Keratinocyte (primary cell): ENCODE measurements around the gene MLX. TPM values are rescaled to one million over a fixed set of nuclear protein-coding genes. Genes with fewer than 3 reads are reported as not detected.

Experiments
- DNase-seq: peaks from one replicate; pipeline ENCODE4 v3.0.0-alpha.2; 2011; ENCODE audit warnings: low read depth, missing footprints, low spot score
- FAIRE-seq: peaks from 2 replicates; lab custom pipeline; 2011; peaks lifted over from hg19 to GRCh38; lab: Jason Lieb, UNC
- H2AFZ ChIP-seq: 2 replicates; pipeline ENCODE4 v1.6.0; 2012; ENCODE audit warnings: low read length, control low read depth, inconsistent platforms; ENCODE audit not compliant: control insufficient read depth
- H3K27ac ChIP-seq: 2 replicates; pipeline ENCODE4 v1.5.1; 2011; ENCODE audit warnings: low read length; ENCODE audit not compliant: control insufficient read depth, insufficient read depth
- H3K27me3 ChIP-seq: 3 replicates; pipeline ENCODE4 v1.6.0; 2011; ENCODE audit warnings: low read length; ENCODE audit not compliant: control insufficient read depth, insufficient read depth; ENCODE audit errors: extremely low read depth
- H3K36me3 ChIP-seq, 2 experiments: 2 replicates in 1 of 2; 3 replicates in 1 of 2; pipeline ENCODE4 v1.5.1; 2011; ENCODE audit warnings: low read length in 2 of 2, mild to moderate bottlenecking in 1 of 2; ENCODE audit not compliant: control insufficient read depth in 2 of 2, insufficient read depth in 2 of 2; ENCODE audit errors: extremely low read depth in 1 of 2
- H3K4me1 ChIP-seq: 3 replicates; pipeline ENCODE4 v1.5.1; 2011; ENCODE audit warnings: low read length; ENCODE audit not compliant: control insufficient read depth, insufficient read depth; ENCODE audit errors: extremely low read depth
- H3K4me2 ChIP-seq: 3 replicates; pipeline ENCODE4 v1.6.0; 2011; ENCODE audit warnings: low read depth, low read length; ENCODE audit not compliant: control insufficient read depth, insufficient read depth; ENCODE audit errors: extremely low read depth
- H3K4me3 ChIP-seq, 3 experiments: fragments of 200-600 bp in 1 of 3; sonication (generic) in 1 of 3; 2 replicates in 2 of 3; 3 replicates in 1 of 3; pipeline ENCODE4 v1.5.1; 2011 to 2016; ENCODE audit warnings: low read length in 3 of 3, mild to moderate bottlenecking in 3 of 3, control low read depth in 2 of 3, inconsistent platforms in 1 of 3, low read depth in 1 of 3, mixed read lengths in 1 of 3, mixed run types in 1 of 3, moderate library complexity in 1 of 3; ENCODE audit not compliant: control insufficient read depth in 2 of 3, insufficient read depth in 2 of 3; ENCODE audit errors: extremely low read depth in 1 of 3
- H3K79me2 ChIP-seq: 2 replicates; pipeline ENCODE4 v1.6.0; 2012; ENCODE audit warnings: low read length; ENCODE audit not compliant: control insufficient read depth, insufficient read depth
- H3K9ac ChIP-seq: 3 replicates; pipeline ENCODE4 v1.6.0; 2011; ENCODE audit warnings: low read length; ENCODE audit not compliant: control insufficient read depth, insufficient read depth; ENCODE audit errors: extremely low read depth
- H3K9me1 ChIP-seq: 3 replicates; pipeline ENCODE4 v1.6.0; 2011; ENCODE audit warnings: low read length; ENCODE audit not compliant: control insufficient read depth, insufficient read depth; ENCODE audit errors: extremely low read depth
- H3K9me3 ChIP-seq: 2 replicates; pipeline ENCODE4 v1.5.1; 2012; ENCODE audit warnings: low read depth, low read length; ENCODE audit not compliant: control insufficient read depth
- H4K20me1 ChIP-seq: 3 replicates; pipeline ENCODE4 v1.6.0; 2011; ENCODE audit warnings: low read length; ENCODE audit not compliant: control insufficient read depth, insufficient read depth; ENCODE audit errors: extremely low read depth
- CTCF ChIP-seq, 3 experiments: IDR thresholded peaks in 1 of 3; conservative IDR thresholded peaks in 1 of 3; optimal IDR thresholded peaks in 1 of 3; 2 replicates in 2 of 3; 3 replicates in 1 of 3; pipeline versions ENCODE3 to v1.5.1; 2011; ENCODE audit warnings: low read length in 3 of 3, mild to moderate bottlenecking in 3 of 3, moderate library complexity in 2 of 3, control low read depth in 1 of 3, inconsistent platforms in 1 of 3; ENCODE audit not compliant: insufficient read depth in 2 of 3; ENCODE audit errors: extremely low read depth in 1 of 3
- EZH2 ChIP-seq: IDR thresholded peaks from one replicate; pipeline ENCODE4 v1.6.1; 2012; ENCODE audit warnings: inconsistent platforms, mild to moderate bottlenecking, low read length, moderate library complexity
- dilution Hi-C: fragments of 300-500 bp; cut with MboI; formaldehyde crosslinking; loops from one replicate; pipeline ENCODE4 v1.7.0; 2020; ENCODE audit warnings: low sequenced_read_pairs; ENCODE audit not compliant: extremely low pct_ligation_motif_present
- polyA plus RNA-seq, 5 experiments: library from polyadenylated mRNA; depleted of rRNA in 3 of 5; stranded (reverse) in 3 of 5; stranded (forward) in 1 of 5; unstranded in 1 of 5; fragments of >200 nt; gene quantifications; 1 replicate in 1 of 5; 2 replicates in 3 of 5; 3 replicates in 1 of 5; pipeline versions ENCODE4 v1.2.1 to v1.2.3, GENCODE V29; 2011 to 2012; ENCODE audit warnings: missing spikeins in 2 of 5, low read depth in 1 of 5, low replicate concordance in 1 of 5

Gene MLX
- polyA plus RNA-seq, 1 donor (not counting 4 experiments of a cell fraction or from before 2014, with no cell fraction given) = 39.2 TPM

- dilution Hi-C loops = no loop called here
These were observed 32.0 kb downstream of the MLX start for GRCh38 chr17:42598905-42599304.

GRCh38 chr17:42603318-42603717 is 36.4 kb downstream of the MLX start:
- peaks cover 12% of the 10 kb centered on the region for H3K4me1 ChIP-seq
- TF ChIP-seq CTCF (optimal IDR thresholded peaks at IDR 0.05 in 1 of 3, IDR thresholded peaks at IDR 0.05 in 1 of 3, conservative IDR thresholded peaks at IDR 0.05 in 1 of 3; ENCODE audit: extremely low read depth in 1 of 3, insufficient read depth in 2 of 3, low read length in 3 of 3) = no peak
- TF ChIP-seq EZH2 = no peak
- H3K4me3 ChIP-seq = no peak overlapping the region
- no peaks in the 10 kb centered on the region for H3K9me1 ChIP-seq
- dilution Hi-C loops = loop anchor here (10.0 kb wide), 1 partner anchor 61 kb away; no protein-coding TSS in a partner anchor
- H3K9ac ChIP-seq = no peak overlapping the region
- FAIRE-seq (no peak), DNase-seq (no peak)
- no peaks in the 10 kb centered on the region for H3K9me3 ChIP-seq
- H3K27me3 ChIP-seq = no peaks in the 10 kb centered on the region
- no peak overlapping the region for H2AFZ ChIP-seq
- peaks cover 78% of the 10 kb centered on the region for H3K79me2 ChIP-seq
- H3K4me2 ChIP-seq = no peak overlapping the region
- no peak overlapping the region for H3K27ac ChIP-seq
- H3K36me3 ChIP-seq = peaks cover 6 to 8% of the 10 kb centered on the region in 2 experiments
- H4K20me1 ChIP-seq = no peaks in the 10 kb centered on the region

More at GRCh38 chr17:42598905-42599304, 32.0 kb downstream of the MLX start:
- no peak overlapping the region for H3K27ac ChIP-seq
- no peak for TF ChIP-seq CTCF (optimal IDR thresholded peaks at IDR 0.05 in 1 of 3, IDR thresholded peaks at IDR 0.05 in 1 of 3, conservative IDR thresholded peaks at IDR 0.05 in 1 of 3; ENCODE audit: extremely low read depth in 1 of 3, insufficient read depth in 2 of 3, low read length in 3 of 3)
- TF ChIP-seq EZH2 = no peak
- H2AFZ ChIP-seq = no peak overlapping the region
- no peaks in the 10 kb centered on the region for H3K9me1 ChIP-seq
- H3K4me2 ChIP-seq = no peak overlapping the region
- H4K20me1 ChIP-seq = no peaks in the 10 kb centered on the region
- H3K9ac ChIP-seq = no peak overlapping the region
- no peak for FAIRE-seq
- no peaks in the 10 kb centered on the region for H3K4me1 ChIP-seq
- no peak for DNase-seq
- H3K4me3 ChIP-seq = no peak overlapping the region
- no peaks in the 10 kb centered on the region for H3K9me3 ChIP-seq
- H3K36me3 ChIP-seq = peaks cover 5 to 8% of the 10 kb centered on the region in 2 experiments
- H3K27me3 ChIP-seq = no peaks in the 10 kb centered on the region
- H3K79me2 ChIP-seq = peaks cover 42% of the 10 kb centered on the region
